Measurements from ENCODE around the gene AMBRA1.

AMBRA1 gene

GRCh38 chr11:46361283-46362155, 232.3 kb downstream of the AMBRA1 start:
- TF ChIP-seq CTCF (IDR thresholded peaks at IDR 0.05; ENCODE audit: low read length, missing control alignments), result no peak
- peak; percentile 67 for DNase-seq (ENCODE audit: low read depth)
- peak overlapping the region; percentile 14 for H3K4me3 ChIP-seq (replicated peaks; ENCODE audit: low read depth, low read length)

GRCh38 chr11:46360878-46361277, 232.9 kb downstream of the AMBRA1 start:
- TF ChIP-seq CTCF (IDR thresholded peaks at IDR 0.05; ENCODE audit: low read length, missing control alignments), result no peak
- peak; percentile 29 for DNase-seq (ENCODE audit: low read depth)
- no peak overlapping the region for H3K4me3 ChIP-seq (replicated peaks; ENCODE audit: low read depth, low read length)

- no peak for DNase-seq (ENCODE audit: low read depth)
- H3K4me3 ChIP-seq (replicated peaks; ENCODE audit: low read depth, low read length), result no peak overlapping the region
- TF ChIP-seq CTCF (IDR thresholded peaks at IDR 0.05; ENCODE audit: low read length, missing control alignments), result no peak
These were observed 233.9 kb downstream of the AMBRA1 start for GRCh38 chr11:46359953-46360352.

- DNase-seq (ENCODE audit: low read depth), result no peak
- TF ChIP-seq CTCF (IDR thresholded peaks at IDR 0.05; ENCODE audit: low read length, missing control alignments), result no peak
- H3K4me3 ChIP-seq (replicated peaks; ENCODE audit: low read depth, low read length), result no peak overlapping the region
These were observed 236.3 kb downstream of the AMBRA1 start for GRCh38 chr11:46357483-46357936.

GRCh38 chr11:46356924-46357482, 236.8 kb downstream of the AMBRA1 start:
- no peak for TF ChIP-seq CTCF (IDR thresholded peaks at IDR 0.05; ENCODE audit: low read length, missing control alignments)
- peak; percentile 69 for DNase-seq (ENCODE audit: low read depth)
- H3K4me3 ChIP-seq (replicated peaks; ENCODE audit: low read depth, low read length), result no peak overlapping the region

- H3K4me3 ChIP-seq (replicated peaks; ENCODE audit: low read depth, low read length), result no peak overlapping the region
- TF ChIP-seq CTCF (IDR thresholded peaks at IDR 0.05; ENCODE audit: low read length, missing control alignments), result no peak
These were observed 240.1 kb downstream of the AMBRA1 start for GRCh38 chr11:46353698-46354097.

More at GRCh38 chr11:46353698-46354097, 240.1 kb downstream of the AMBRA1 start:
- no peak for DNase-seq (ENCODE audit: low read depth)

Measured in fibroblast of pulmonary artery (primary cell).